ENCODE results near the gene SLC8A2. TPM values are rescaled to one million over a fixed set of nuclear protein-coding genes. Genes with fewer than 3 reads are reported as not detected.

SLC8A2 gene
- total and polyA plus RNA-seq, 2 of the 8 experiments (the other 6 are each of a cell fraction or from before 2014, with no cell fraction given) = 7.3 to 12.4 TPM

GRCh38 chr19:47390533-47391488 is 80.9 kb downstream of the SLC8A2 start:
- Histone ChIP-seq H2AFZ (ENCODE audit: low read length) (no peak overlapping the region), H2BK5ac (ENCODE audit: low read depth, low read length) (peak overlapping the region; percentile 79; the same call in 1 of the 2 replicates), H3K79me1 (ENCODE audit: low read depth, low read length) (no peaks in the 10 kb centered on the region), H3K18ac (ENCODE audit: extremely low read depth, low read length) (no peak overlapping the region; the same call in 1 of the 2 replicates), H3K4me2 (ENCODE audit: insufficient read depth in 1 of 2, low read depth in 2 of 2, low read length in 2 of 2) (no peak overlapping the region), H3K36me3 (ENCODE audit: control insufficient read depth in 2 of 4, insufficient read depth in 4 of 4, low read length in 3 of 4) (no peaks in the 10 kb centered on the region), H3K9me3 (ENCODE audit: insufficient read depth in 2 of 2, low read depth in 1 of 2, low read length in 1 of 2) (peaks cover 0 to 7% of the 10 kb centered on the region in 2 experiments; a peak in 2 of 4 replicates), H3K23me2 (ENCODE audit: low read depth, low read length) (no peaks in the 10 kb centered on the region), H2BK20ac (ENCODE audit: low read length) (peak overlapping the region; percentile 97; the same call in 1 of the 2 replicates), H3K14ac (ENCODE audit: insufficient read length) (no peak overlapping the region), H3K79me2 (ENCODE audit: control insufficient read depth in 1 of 2, insufficient read depth in 2 of 2, low read length in 2 of 2) (no peaks in the 10 kb centered on the region), H4K20me1 (replicated peaks in 1 of 2; ENCODE audit: control insufficient read depth in 1 of 2, insufficient read depth in 2 of 2, low read length in 2 of 2) (no peaks in the 10 kb centered on the region), H4K8ac (ENCODE audit: extremely low read depth, insufficient read depth, low read length) (no peak overlapping the region), H3K4me1 (replicated peaks in 1 of 4; ENCODE audit: control insufficient read depth in 3 of 4, insufficient read depth in 4 of 4, low read length in 3 of 4) (peaks cover 0 to 3% (median 0%) of the 10 kb centered on the region in 4 experiments; a peak in 4 of 7 replicates), H2BK12ac (ENCODE audit: low read depth, low read length) (peak overlapping the region; percentile 91; the same call in 1 of the 2 replicates), H3K4me3 (ENCODE audit: extremely low read depth in 1 of 4, insufficient read depth in 2 of 4, low read depth in 3 of 4, low read length in 4 of 4) (no peak overlapping the region), H3K56ac (replicated peaks; ENCODE audit: insufficient read length, low read depth, low read length) (no peak overlapping the region), H3K27ac (ENCODE audit: low read depth, low read length) (no peak overlapping the region; the same call in 1 of the 2 replicates), H2BK15ac (ENCODE audit: low read length) (peak overlapping the region; percentile 48; the same call in 1 of the 2 replicates), H3K27me3 (replicated peaks in 1 of 4; ENCODE audit: control insufficient read depth in 3 of 4, extremely low read depth in 1 of 4, insufficient read depth in 3 of 4, low read length in 3 of 4) (no peaks in the 10 kb centered on the region; a peak in 1 of 7 replicates), H3K9ac (replicated peaks in 1 of 4; ENCODE audit: extremely low read depth in 1 of 4, low read depth in 3 of 4, low read length in 3 of 4) (no peak overlapping the region), H3K4ac (replicated peaks; ENCODE audit: insufficient read length, low read depth, low read length) (no peak overlapping the region), H3K23ac (ENCODE audit: insufficient read length) (no peak overlapping the region), H2BK120ac (replicated peaks; ENCODE audit: low read depth, low read length) (peak overlapping the region; percentile 38), H2AK5ac (ENCODE audit: low read depth, low read length) (peak overlapping the region; percentile 90), H4K5ac (ENCODE audit: insufficient read length, low read depth, low read length) (no peak overlapping the region), H4K91ac (replicated peaks; ENCODE audit: insufficient read length, low read length) (peak overlapping the region; percentile 93)
- CTCF ChIA-PET (ENCODE audit: partially characterized antibody) = interaction anchor here (0.8 to 4.1 kb wide), 41 partner anchors 10 to 375 kb away, joined by 3 to 50 read pairs (median 5); partner anchors contain the start of gene DHX34
- 85% methylated on average over 20 of the region's 20 CpGs; no CpG with 5 or more reads in 1 of the 2 experiments for WGBS, 2 experiments (ENCODE audit: extremely low coverage in 1 of 2, insufficient coverage in 1 of 2, insufficient read length in 1 of 2, insufficient replicate concordance in 2 of 2, low coverage in 1 of 2, low lambda C conversion rate in 2 of 2, missing lambda C conversion rate in 1 of 2)
- TF ChIP-seq POLR2A (IDR thresholded peaks at IDR 0.05; ENCODE audit: control extremely low read depth in 1 of 2, low read depth in 2 of 2, low read length in 2 of 2) = 0 out of 3 replicates have a peak, but pooled peaks of 1 of the 2 experiments have one; percentile 20
- peak; percentile 94 for TF ChIP-seq KDM1A (IDR thresholded peaks at IDR 0.05; ENCODE audit: borderline replicate concordance, low read length)
- TF ChIP-seq SRF (IDR thresholded peaks at IDR 0.05; ENCODE audit: low read depth, low read length) = peak; percentile 50; the same call in 1 of the 2 replicates
- TF ChIP-seq TBP (IDR thresholded peaks at IDR 0.05; ENCODE audit: low read depth, low read length) = no peak
- DNase-seq (ENCODE audit: low read depth in 1 of 2, low spot score in 2 of 2) (no peak), FAIRE-seq (no peak)
- POLR2A ChIA-PET (ENCODE audit: partially characterized antibody) = interaction anchor here (0.5 to 1.8 kb wide), 17 partner anchors 9 to 220 kb away, joined by 3 to 6 read pairs (median 4); partner anchors contain the start of gene INAFM1
